Stimulated activated CD4-positive, alpha-beta T cell treated with anti-CD3 and anti-CD28 coated beads, Interleukin-1b, Interleukin-23, amount 100 ng/mL, for 4 hours (primary cell): ENCODE results near the gene GALNT18.
"Not testable (repeated sequence)": the region's sequence is repeated elsewhere in the genome, so short reads cannot be mapped to it uniquely, and the experiment has no call there.

Experiments
- DNase-seq, 2 donors: peaks; one replicate each; pipeline ENCODE4 v3.0.0-alpha.2; 2020; ENCODE audit warnings: low read depth in 2 of 2

The GALNT18 gene

GRCh38 chr11:11389238-11389637 lies 232.6 kb downstream of the GALNT18 start:
- DNase-seq = no peak

DNA sequence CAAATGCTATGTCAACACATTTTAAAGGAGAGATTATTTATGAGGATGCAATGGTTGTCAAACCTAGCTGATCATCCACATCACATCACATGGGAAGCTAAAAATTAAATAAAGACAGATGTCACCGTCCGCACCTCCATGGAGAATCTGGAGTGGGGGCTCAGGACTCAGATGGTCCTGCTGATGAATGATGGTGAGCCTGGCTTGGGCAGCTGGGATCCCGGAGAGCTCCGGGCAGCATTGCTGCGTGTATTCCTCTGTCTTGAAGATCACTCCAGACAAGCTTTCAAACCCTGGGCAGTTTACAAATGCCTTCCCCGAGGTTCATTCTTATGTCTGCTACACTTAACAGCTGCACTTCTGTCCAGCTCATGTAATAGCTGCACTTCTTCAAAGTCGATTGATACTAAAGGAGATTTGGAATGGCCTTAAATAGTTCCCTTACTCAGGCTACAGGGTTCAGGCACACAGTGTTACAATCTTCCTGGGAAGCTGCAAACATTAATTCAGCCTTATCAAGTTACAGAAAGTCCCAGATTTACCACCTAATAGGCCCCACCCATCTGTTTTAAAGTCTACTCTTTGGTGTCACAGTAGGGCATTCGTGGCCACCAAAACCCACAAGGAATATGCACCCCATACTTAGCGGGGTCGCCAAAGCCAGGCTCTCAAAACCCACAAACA lies 234.0 kb downstream of the GALNT18 start:
- DNase-seq = no peak

DNA sequence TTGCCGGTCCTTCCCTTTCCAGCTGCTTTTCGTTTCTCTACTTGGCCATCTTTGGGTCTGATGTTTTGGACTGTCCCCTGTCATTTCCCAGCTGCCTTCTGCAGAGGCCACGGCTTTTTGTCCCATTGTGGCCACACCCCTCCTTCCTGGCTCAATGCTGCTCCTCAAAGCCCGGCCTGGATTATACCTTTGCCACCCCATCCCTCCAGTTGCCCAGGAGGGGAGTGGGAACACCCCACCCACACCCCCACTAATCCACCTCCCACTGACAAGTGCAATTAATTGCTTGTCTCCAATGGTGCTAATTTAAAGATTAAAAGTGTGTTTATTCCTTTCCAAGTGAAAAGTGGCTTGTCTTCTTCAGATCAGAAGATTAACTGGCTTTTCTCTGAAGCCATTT lies 234.6 kb downstream of the GALNT18 start:
- no peak for DNase-seq

- no peak for DNase-seq
Measured at GRCh38 chr11:11384829-11385228, 237.0 kb downstream of the GALNT18 start.

GRCh38 chr11:11383995-11384394 lies 237.8 kb downstream of the GALNT18 start:
- no peak for DNase-seq

GRCh38 chr11:11382858-11383532 lies 238.8 kb downstream of the GALNT18 start:
- DNase-seq = no peak

DNA sequence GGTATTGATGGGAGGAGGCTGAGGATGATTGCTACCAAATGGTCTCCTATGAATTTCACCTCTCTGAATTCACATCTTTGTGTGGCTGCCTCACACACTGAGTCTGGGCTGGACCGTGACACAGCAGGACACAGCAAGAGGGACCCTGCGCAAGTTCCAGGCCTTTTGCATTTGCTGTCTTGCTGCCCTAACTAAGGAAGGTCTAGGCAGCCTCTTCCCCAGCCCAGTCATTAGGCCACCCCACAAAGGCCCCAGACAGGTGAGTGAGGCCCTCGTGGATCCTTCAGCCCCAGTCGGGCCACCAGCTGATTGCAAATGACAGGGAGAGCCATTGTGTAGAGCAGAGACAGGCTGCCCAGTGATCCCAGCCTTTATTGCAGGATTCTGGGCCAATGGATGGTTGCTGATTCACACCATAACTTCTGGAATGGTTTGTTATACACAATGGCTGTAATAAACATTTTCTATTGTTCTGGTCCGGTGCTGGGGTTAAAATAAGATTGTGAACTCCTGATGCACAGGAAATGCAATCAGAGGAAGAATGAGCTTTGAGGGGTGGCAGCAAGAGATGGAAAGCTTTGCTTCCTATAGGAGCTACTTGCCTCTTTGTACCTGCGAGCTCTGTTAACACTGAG lies 240.2 kb downstream of the GALNT18 start:
- DNase-seq = no peak

DNA sequence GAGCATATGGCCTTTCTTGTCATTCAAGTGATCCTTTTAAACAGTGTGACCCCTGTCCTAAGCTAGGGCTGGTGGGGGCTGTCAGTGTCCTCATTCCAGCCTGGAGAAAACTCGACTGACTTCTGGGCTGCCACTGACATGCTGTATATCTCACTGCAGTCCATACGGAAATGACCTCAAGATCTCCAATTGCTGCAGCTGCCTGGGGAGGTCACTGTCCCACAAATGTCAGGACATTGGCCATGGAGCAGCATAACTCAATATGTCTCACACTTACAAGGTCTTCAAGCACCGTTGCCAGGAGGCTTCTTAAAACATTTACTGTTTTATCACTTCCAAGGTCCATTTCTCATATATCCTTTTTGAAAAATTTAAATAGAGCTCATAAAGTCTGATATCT lies 240.9 kb downstream of the GALNT18 start:
- DNase-seq = no peak

DNA sequence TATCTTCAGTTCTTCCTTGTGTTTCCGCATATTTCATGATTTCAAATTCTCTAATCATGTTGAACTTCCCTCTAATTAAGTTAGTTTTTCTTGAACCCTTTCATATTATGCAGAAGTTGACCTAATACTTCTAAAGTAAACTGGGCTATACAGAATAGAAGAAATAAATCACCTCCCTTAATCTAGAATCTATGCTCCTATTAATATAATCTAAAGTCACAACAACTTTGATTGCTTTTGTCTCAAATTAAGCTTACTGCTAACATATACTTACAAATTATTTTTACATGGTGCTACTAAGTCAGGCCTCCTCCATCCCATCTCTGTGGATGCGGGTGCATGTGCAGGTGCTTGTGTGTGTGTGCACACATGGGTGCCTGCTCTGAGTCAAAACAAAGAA lies 241.5 kb downstream of the GALNT18 start:
- no peak for DNase-seq

- DNase-seq = no peak
Measured at GRCh38 chr11:11379661-11380060, 242.1 kb downstream of the GALNT18 start.

- no peak for DNase-seq
Measured at GRCh38 chr11:11378184-11378940, 243.4 kb downstream of the GALNT18 start.

GRCh38 chr11:11374358-11375148 lies 247.3 kb downstream of the GALNT18 start:
- DNase-seq = no peak

GRCh38 chr11:11373934-11374333 lies 247.9 kb downstream of the GALNT18 start:
- DNase-seq = no peak

GRCh38 chr11:11372461-11372860 lies 249.3 kb downstream of the GALNT18 start:
- no peak for DNase-seq

DNA sequence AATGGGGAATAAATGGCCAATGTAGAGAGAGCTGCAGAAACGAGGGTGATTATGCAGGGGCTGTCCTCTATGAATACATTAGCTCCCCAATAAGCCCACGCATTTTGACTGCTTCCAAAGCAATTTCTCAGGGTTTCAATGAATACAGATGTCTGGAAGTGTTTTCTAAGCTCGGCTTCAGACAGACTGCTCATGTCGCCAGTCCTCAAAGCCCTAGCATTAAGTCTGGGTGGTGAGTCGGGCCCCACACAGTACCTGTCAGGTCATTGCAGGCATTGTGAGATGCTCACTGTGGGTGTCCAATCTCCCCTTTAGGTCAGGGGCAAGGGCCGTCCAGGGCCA lies 250.9 kb downstream of the GALNT18 start:
- no peak for DNase-seq

DNA sequence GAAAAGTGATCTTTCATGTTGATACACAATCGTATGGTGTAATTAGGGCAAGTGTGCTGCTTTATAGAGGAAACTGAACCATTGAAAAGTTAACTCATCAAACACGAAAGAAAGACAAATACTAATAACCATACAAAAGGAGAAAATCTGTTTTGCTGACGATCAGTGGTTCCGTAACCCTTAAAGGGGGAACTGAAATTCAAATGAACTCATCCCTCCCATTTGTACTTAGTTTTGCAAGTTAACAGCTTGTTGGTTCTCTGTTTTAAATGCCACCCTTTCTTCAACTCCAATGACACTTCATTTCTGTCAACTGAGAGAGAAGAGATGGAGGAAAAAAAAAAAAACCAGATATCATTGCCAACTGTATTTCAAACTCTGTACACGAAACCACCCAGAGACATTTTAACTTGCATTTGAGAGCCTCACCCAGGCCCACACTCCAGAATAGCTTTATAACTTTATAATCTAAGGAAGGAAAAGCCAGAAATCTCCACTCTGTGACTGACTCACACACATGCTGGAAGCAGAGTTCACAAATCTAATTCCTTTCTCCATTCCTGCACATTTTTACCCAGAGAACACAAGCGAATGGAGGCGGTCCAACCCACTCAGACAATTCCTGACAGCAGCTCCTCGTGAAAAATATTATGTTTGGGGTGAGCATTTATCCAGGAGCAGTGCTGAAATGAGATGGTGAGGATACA lies 251.4 kb downstream of the GALNT18 start:
- no peak for DNase-seq

DNA sequence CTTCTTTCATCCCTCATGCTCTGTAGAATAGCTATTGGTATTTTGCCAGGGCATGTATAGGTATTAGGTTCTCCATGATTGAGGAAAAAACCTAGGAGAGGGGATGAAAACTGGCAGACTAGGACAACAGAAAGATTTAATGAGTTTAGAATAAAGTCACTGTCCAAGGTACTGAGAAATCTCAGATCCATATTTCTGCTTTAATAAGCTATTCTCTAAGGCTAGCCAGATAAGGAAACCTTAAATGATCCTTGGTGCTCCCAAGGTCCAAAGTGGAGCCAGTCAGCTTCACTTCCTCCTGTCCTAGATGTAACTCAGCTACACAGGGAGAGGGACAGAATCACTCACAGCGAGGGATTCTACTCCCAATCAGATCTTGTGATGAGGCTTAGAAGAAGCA lies 255.0 kb downstream of the GALNT18 start:
- DNase-seq = no peak

GRCh38 chr11:11363674-11364073 lies 258.1 kb downstream of the GALNT18 start:
- DNase-seq = no peak

GRCh38 chr11:11359611-11360010 lies 262.2 kb downstream of the GALNT18 start:
- DNase-seq = no peak

DNA sequence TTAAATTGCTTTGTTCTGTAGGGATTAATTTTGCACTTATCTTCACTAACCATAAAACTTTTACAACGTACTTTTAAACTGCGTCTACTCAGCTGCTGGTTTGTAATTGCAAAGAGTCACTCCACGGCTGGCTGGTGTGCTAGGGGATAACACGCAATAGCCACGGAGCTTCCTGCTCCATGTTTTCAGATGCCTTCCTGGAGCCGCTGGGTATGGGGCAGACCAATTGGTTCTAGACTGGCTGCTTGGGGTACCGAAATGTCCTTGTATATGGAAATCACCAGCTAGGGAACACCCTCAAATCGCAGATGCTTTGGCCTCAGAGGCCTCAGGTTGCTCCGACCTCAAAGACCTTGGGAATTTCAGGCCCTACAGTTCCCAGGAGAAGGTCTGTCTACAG lies 265.0 kb downstream of the GALNT18 start:
- DNase-seq = no peak

GRCh38 chr11:11352878-11353277 lies 268.9 kb downstream of the GALNT18 start, which contains the start of gene CSNK2A3:
TSS of gene CSNK2A3 (minus strand) at chr11:11353250. CDS start at chr11:11353119, 131 bp downstream.
- not testable (repeated sequence) for DNase-seq
